ENCODE measurements around the gene HOXD8.

The HOXD8 gene

DNA sequence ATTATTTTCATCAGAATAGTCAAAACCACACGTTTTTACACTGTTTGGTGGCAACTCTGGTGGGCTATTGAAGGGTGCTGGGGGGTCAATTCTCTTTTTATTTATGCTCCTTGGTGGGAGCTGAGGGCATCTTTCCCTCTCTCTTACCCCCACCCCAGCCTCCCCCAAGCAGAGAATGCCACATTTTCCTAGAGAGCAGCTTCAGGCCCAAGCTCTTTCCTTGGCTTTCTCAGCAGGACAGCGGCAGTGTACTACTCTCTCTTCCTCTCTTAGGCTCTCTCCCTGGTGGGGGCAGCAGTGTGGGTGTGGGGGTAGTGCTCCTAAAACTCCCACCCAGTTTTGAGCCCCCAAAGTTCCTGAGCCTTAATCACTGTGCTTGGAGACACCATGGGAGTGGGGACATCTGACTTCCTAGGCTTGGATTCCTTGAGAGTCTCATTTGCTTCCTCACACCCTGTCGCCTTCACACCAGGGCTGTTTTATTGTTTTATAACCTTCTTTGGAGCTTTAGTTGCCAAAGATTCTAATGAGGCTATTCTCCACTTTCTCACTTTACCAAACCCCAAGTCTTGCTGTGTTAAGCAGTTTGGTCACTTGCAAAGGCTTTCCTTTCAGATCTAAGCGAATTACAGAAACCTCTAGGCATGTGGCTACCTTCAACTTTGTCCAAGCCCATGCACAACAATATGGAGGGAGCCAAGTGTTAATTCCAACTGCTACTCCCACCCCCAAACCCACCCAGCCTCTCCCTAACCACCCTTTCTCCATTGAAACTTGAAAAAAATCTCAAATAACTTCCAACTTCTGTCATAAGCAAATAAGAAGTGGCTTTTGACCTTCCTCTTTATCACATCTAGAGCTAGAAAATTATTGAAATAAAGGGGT, 15.8 kb downstream of the HOXD8 start:
- no peaks in the 10 kb centered on the region for H4K20me1 ChIP-seq (ENCODE audit: low read depth, low read length)
- H2AFZ ChIP-seq (ENCODE audit: low read depth, low read length, severe bottlenecking) = no peak overlapping the region
- TF ChIP-seq, protein P1, sequence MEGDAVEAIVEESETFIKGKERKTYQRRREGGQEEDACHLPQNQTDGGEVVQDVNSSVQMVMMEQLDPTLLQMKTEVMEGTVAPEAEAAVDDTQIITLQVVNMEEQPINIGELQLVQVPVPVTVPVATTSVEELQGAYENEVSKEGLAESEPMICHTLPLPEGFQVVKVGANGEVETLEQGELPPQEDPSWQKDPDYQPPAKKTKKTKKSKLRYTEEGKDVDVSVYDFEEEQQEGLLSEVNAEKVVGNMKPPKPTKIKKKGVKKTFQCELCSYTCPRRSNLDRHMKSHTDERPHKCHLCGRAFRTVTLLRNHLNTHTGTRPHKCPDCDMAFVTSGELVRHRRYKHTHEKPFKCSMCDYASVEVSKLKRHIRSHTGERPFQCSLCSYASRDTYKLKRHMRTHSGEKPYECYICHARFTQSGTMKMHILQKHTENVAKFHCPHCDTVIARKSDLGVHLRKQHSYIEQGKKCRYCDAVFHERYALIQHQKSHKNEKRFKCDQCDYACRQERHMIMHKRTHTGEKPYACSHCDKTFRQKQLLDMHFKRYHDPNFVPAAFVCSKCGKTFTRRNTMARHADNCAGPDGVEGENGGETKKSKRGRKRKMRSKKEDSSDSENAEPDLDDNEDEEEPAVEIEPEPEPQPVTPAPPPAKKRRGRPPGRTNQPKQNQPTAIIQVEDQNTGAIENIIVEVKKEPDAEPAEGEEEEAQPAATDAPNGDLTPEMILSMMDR (IDR thresholded peaks at IDR 0.05; ENCODE audit: insufficient read depth, low read length, poor library complexity, severe bottlenecking) = no peak
- no peak for TF ChIP-seq EZH2phosphoT487 (conservative IDR thresholded peaks at IDR 0.05; ENCODE audit: low read length)
- no peaks in the 10 kb centered on the region for H3K36me3 ChIP-seq (ENCODE audit: low read length)
- H3K9ac ChIP-seq (ENCODE audit: low read length) = no peak overlapping the region
- H3K4me2 ChIP-seq (ENCODE audit: low read depth, low read length, poor library complexity, severe bottlenecking) = no peak overlapping the region
- H3K27ac ChIP-seq (ENCODE audit: low read depth, low read length) = no peak overlapping the region
- H3K27me3 ChIP-seq (ENCODE audit: low read length) = no peaks in the 10 kb centered on the region
- no peaks in the 10 kb centered on the region for H3K79me2 ChIP-seq (ENCODE audit: insufficient read depth, low read length)
- H3K9me2 ChIP-seq (replicated peaks; ENCODE audit: insufficient read depth, low read length) = no peaks in the 10 kb centered on the region
- H3F3A ChIP-seq (ENCODE audit: insufficient read depth) = no peaks in the 10 kb centered on the region
- H3K4me3 ChIP-seq (ENCODE audit: insufficient read depth, low read length, poor library complexity, severe bottlenecking) = no peak overlapping the region
- no peaks in the 10 kb centered on the region for H3K9me3 ChIP-seq (ENCODE audit: insufficient read depth, low read length)

DNA sequence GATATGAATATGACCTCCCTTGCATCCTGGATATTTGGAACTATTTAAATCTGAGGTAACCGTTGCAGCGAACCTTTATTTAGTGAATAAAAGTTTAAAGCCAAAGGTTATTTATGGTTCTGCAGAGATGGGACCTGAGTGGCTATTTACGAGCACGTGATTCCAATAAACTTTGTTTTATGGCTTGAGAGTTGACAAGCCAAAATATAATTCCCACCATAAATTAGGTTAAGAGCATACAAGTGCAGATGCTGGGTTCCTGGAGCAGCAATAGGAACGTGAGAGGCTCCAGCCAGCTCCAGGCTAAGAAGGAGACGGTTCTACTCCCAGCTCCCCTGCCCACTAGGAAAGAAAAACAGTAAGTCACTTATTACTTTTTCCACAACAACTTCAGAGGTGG, 16.6 kb downstream of the HOXD8 start:
- Histone ChIP-seq H4K20me1 (ENCODE audit: low read depth, low read length) (no peaks in the 10 kb centered on the region), H3F3A (ENCODE audit: insufficient read depth) (no peaks in the 10 kb centered on the region), H3K36me3 (ENCODE audit: low read length) (no peaks in the 10 kb centered on the region), H3K9ac (ENCODE audit: low read length) (no peak overlapping the region), H3K27me3 (ENCODE audit: low read length) (no peaks in the 10 kb centered on the region), H3K79me2 (ENCODE audit: insufficient read depth, low read length) (no peaks in the 10 kb centered on the region), H3K9me3 (ENCODE audit: insufficient read depth, low read length) (no peaks in the 10 kb centered on the region), H3K4me2 (ENCODE audit: low read depth, low read length, poor library complexity, severe bottlenecking) (no peak overlapping the region), H2AFZ (ENCODE audit: low read depth, low read length, severe bottlenecking) (no peak overlapping the region), H3K9me2 (replicated peaks; ENCODE audit: insufficient read depth, low read length) (no peaks in the 10 kb centered on the region), H3K27ac (ENCODE audit: low read depth, low read length) (no peak overlapping the region), H3K4me3 (ENCODE audit: insufficient read depth, low read length, poor library complexity, severe bottlenecking) (no peak overlapping the region)
- TF ChIP-seq, protein P1 (IDR thresholded peaks at IDR 0.05; ENCODE audit: insufficient read depth, low read length, poor library complexity, severe bottlenecking) = no peak
- TF ChIP-seq EZH2phosphoT487 (conservative IDR thresholded peaks at IDR 0.05; ENCODE audit: low read length) = no peak

DNA sequence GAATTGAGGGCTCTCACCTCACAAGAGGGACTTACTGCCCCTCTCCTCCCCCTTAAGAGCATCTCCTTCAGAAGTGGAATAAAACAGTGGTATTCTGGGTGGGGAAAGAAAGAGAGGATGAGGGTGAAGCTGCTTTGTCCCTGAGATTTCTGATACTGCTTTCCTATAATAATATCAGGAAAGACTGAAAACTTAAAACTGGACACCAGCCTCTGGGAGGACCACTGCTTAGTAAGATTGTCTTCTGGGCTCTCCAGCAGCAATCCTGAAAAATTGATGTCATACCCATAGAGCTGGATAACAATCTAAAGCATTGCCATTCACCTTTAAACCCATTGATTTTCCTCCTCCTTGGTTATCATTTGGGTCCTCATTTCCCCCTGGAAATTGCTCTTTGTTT, 17.1 kb downstream of the HOXD8 start:
- Histone ChIP-seq H3K4me3 (ENCODE audit: insufficient read depth, low read length, poor library complexity, severe bottlenecking) (no peak overlapping the region), H3K4me2 (ENCODE audit: low read depth, low read length, poor library complexity, severe bottlenecking) (no peak overlapping the region), H3K27me3 (ENCODE audit: low read length) (no peaks in the 10 kb centered on the region), H3K79me2 (ENCODE audit: insufficient read depth, low read length) (no peaks in the 10 kb centered on the region), H4K20me1 (ENCODE audit: low read depth, low read length) (no peaks in the 10 kb centered on the region), H2AFZ (ENCODE audit: low read depth, low read length, severe bottlenecking) (no peak overlapping the region), H3K9ac (ENCODE audit: low read length) (no peak overlapping the region), H3K36me3 (ENCODE audit: low read length) (no peaks in the 10 kb centered on the region), H3K27ac (ENCODE audit: low read depth, low read length) (no peak overlapping the region), H3K9me2 (replicated peaks; ENCODE audit: insufficient read depth, low read length) (no peaks in the 10 kb centered on the region), H3F3A (ENCODE audit: insufficient read depth) (no peaks in the 10 kb centered on the region), H3K9me3 (ENCODE audit: insufficient read depth, low read length) (no peaks in the 10 kb centered on the region)
- TF ChIP-seq EZH2phosphoT487 (conservative IDR thresholded peaks at IDR 0.05; ENCODE audit: low read length) = no peak
- TF ChIP-seq, protein P1 (IDR thresholded peaks at IDR 0.05; ENCODE audit: insufficient read depth, low read length, poor library complexity, severe bottlenecking) = no peak
